ENCODE results near the gene LYZ.

LYZ gene

DNA sequence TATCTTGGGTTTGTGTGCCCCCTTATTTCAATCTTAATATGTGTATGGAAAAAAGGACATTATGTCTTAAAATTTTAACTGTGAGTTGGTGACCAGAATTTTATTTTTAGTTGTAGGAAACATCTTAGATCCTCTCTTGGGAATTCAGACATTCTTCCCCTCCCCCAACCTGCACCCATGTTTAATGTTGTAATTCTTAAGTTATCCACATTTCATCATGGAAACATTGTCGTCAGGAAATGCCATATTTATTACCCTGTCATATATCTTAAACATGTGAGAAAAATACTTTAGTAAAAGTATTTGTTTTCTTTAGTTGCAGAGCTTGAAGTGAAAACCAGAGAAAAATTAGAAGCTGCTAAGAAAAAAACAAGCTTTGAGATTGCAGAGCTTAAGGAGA, 41.6 kb downstream of the LYZ start:
- DNase-seq: no peak

- no peak for DNase-seq
Measured at GRCh38 chr12:69392179-69392928, 44.2 kb downstream of the LYZ start.

DNA sequence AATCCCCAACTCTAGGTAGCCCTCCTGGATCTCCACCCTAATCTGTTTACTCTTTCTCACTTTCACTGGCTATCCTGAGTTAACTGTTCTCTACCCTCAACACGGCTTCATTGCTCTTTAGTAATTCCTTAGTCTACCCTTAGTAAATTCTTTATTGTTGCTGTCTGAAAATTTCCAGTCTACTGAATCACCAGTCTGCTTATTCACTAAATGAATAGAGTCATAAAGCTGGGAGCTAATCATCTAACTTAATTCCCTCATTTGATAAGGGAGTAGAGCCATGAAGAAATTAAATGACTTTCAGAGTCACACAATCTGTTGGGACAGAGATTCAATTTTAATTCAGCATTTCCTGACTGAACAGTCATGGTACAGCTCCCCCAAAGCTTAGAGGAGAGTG, 47.9 kb downstream of the LYZ start:
- no peak for DNase-seq

GRCh38 chr12:69396963-69397362, 48.8 kb downstream of the LYZ start:
- no peak for DNase-seq

DNA sequence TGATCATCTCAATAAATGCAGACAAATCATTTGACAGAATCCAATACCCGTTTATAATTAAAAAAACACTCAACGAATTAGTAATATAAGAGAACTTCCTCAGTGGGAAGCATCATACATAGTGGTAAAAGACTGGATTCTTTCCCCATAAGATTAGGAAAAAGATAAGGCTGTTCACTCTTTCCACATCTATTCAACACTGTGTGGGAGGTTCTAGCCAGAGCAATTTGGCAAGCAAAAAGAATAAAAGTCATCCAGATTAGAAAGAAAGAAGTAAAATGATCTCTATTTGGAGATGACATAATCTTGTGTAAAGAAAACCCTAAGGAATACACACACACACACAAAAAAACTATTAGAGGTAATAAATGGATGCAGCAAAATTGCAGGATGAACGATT, 49.8 kb downstream of the LYZ start:
- no peak for DNase-seq

GRCh38 chr12:69401940-69402339, 53.8 kb downstream of the LYZ start:
- no peak for DNase-seq
